SK-N-SH (cell line): Measurements from ENCODE around the gene TBC1D16. TPM values are rescaled to one million over a fixed set of nuclear protein-coding genes. Genes with fewer than 3 reads are reported as not detected.

Experiments used
- CTCF ChIA-PET: fragments of 300-600, 350-600 bp; formaldehyde crosslinking; extraction: SDS; loops from one replicate; lab custom pipeline; 2021; lab: Yijun Ruan, JAX
- POLR2A ChIA-PET: fragments of 350-600 bp; sonication (Branson Sonifier 250); formaldehyde crosslinking; extraction: SDS; loops from one replicate; lab custom pipeline; 2020; ENCODE audit warnings: antibody characterized with exemption, inconsistent platforms; lab: Yijun Ruan, JAX
- DNase-seq: peaks from one replicate; pipeline ENCODE4 v3.0.0; 2012
- H2AFZ ChIP-seq: fragments of 200-600 bp; sonication (generic); 2 replicates; pipeline ENCODE4 v1.8.1; 2016; ENCODE audit warnings: antibody characterized with exemption, mild to moderate bottlenecking, low read depth
- H3F3A ChIP-seq: fragments of 200-600 bp; sonication (generic); replicated peaks from 2 replicates; pipeline ENCODE3; 2016; ENCODE audit warnings: antibody characterized with exemption, mild to moderate bottlenecking; ENCODE audit not compliant: insufficient read depth
- H3K27ac ChIP-seq, 2 experiments: fragments of 200-500 bp in 1 of 2; fragments of 200-600 bp in 1 of 2; sonication (Bioruptor generic) in 1 of 2; sonication (generic), shearing (Covaris generic) in 1 of 2; 2 replicates each; pipeline versions ENCODE4 v1.5.1 to v1.6.1; 2014 to 2016; ENCODE audit warnings: low read depth in 2 of 2, inconsistent platforms in 1 of 2, low read length in 1 of 2, mild to moderate bottlenecking in 1 of 2, mixed read lengths in 1 of 2
- H3K27me3 ChIP-seq: fragments of 200-600 bp; sonication (generic), shearing (Covaris generic); 2 replicates; pipeline ENCODE4 v1.6.1; 2016; ENCODE audit warnings: mixed run types; ENCODE audit not compliant: insufficient read depth
- H3K36me3 ChIP-seq, 2 experiments: fragments of 200-500 bp in 1 of 2; fragments of 200-600 bp in 1 of 2; sonication (Bioruptor generic) in 1 of 2; sonication (generic) in 1 of 2; replicated peaks in 1 of 2; 2 replicates each; pipeline versions ENCODE3 to v1.5.1; 2014 to 2016; ENCODE audit warnings: low read length in 1 of 2, mild to moderate bottlenecking in 1 of 2; ENCODE audit not compliant: insufficient read depth in 2 of 2, control insufficient read depth in 1 of 2
- H3K4me1 ChIP-seq, 2 experiments: fragments of 200-500 bp in 1 of 2; fragments of 200-600 bp in 1 of 2; sonication (Bioruptor generic) in 1 of 2; sonication (generic), shearing (Covaris generic) in 1 of 2; 2 replicates each; pipeline versions ENCODE4 v1.5.1 to v1.6.1; 2014 to 2016; ENCODE audit warnings: low read depth in 1 of 2, low read length in 1 of 2, mixed run types in 1 of 2; ENCODE audit not compliant: insufficient read depth in 2 of 2, control insufficient read depth in 1 of 2
- H3K4me2 ChIP-seq: fragments of 200-600 bp; sonication (generic), shearing (Covaris generic); 2 replicates; pipeline ENCODE4 v1.6.1; 2017; ENCODE audit warnings: mixed run types
- H3K4me3 ChIP-seq, 2 experiments: fragments of 200-500 bp in 1 of 2; fragments of 200-600 bp in 1 of 2; sonication (Bioruptor generic) in 1 of 2; sonication (generic), shearing (Covaris generic) in 1 of 2; 2 replicates each; pipeline versions ENCODE4 v1.5.1 to v1.8.1; 2014 to 2016; ENCODE audit warnings: low read depth in 2 of 2, inconsistent platforms in 1 of 2, low read length in 1 of 2, mild to moderate bottlenecking in 1 of 2, mixed read lengths in 1 of 2, moderate library complexity in 1 of 2
- H3K79me2 ChIP-seq: fragments of 200-600 bp; sonication (generic); 2 replicates; pipeline ENCODE4 v1.8.1; 2017; ENCODE audit warnings: mild to moderate bottlenecking; ENCODE audit not compliant: insufficient read depth
- H3K9ac ChIP-seq: fragments of 200-600 bp; sonication (generic); 2 replicates; pipeline ENCODE4 v1.6.1; 2017; ENCODE audit warnings: mixed run types
- H3K9me2 ChIP-seq: fragments of 200-600 bp; sonication (generic); 2 replicates; pipeline ENCODE4 v1.6.1; 2017; ENCODE audit warnings: mixed run types
- H3K9me3 ChIP-seq: fragments of 200-600 bp; sonication (generic); 2 replicates; pipeline ENCODE4 v1.6.1; 2017; ENCODE audit warnings: mixed run types, mild to moderate bottlenecking, moderate library complexity
- H4K20me1 ChIP-seq: fragments of 200-600 bp; sonication (generic); 2 replicates; pipeline ENCODE4 v1.6.1; 2017; ENCODE audit warnings: mild to moderate bottlenecking, mixed run types; ENCODE audit not compliant: insufficient read depth
- ELF1 ChIP-seq: IDR thresholded peaks from 2 replicates; pipeline ENCODE4 v1.4.0; 2012
- EP300 ChIP-seq, 2 experiments: IDR thresholded peaks; 2 replicates each; pipeline versions ENCODE4 v1.4.0 to v1.6.1; 2012; ENCODE audit warnings: borderline replicate concordance in 1 of 2, low read depth in 1 of 2, low read length in 1 of 2
- EZH2phosphoT487 ChIP-seq: fragments of 200-600 bp; sonication (generic); IDR thresholded peaks from 2 replicates; pipeline ENCODE4 v1.6.1; 2017; ENCODE audit warnings: low read depth, mixed run types, mild to moderate bottlenecking, antibody characterized with exemption, moderate library complexity, borderline replicate concordance
- FOXJ3 ChIP-seq: sonication (generic); formaldehyde crosslinking; IDR thresholded peaks from 2 replicates; pipeline ENCODE4 v1.5.1; 2020; ENCODE audit warnings: mild to moderate bottlenecking, missing genetic modification reagents
- GABPA ChIP-seq: IDR thresholded peaks from 2 replicates; pipeline ENCODE4 v1.4.0; 2012; ENCODE audit warnings: low read depth, mild to moderate bottlenecking
- MEF2A ChIP-seq: IDR thresholded peaks from 2 replicates; pipeline ENCODE4 v1.4.0; 2012; ENCODE audit warnings: low read depth, borderline replicate concordance
- NRF1 ChIP-seq: IDR thresholded peaks from 2 replicates; pipeline ENCODE4 v1.6.1; 2012; ENCODE audit warnings: low read depth, mild to moderate bottlenecking, low read length
- POLR2AphosphoS5 ChIP-seq: IDR thresholded peaks from 2 replicates; pipeline ENCODE4 v1.6.1; 2012; ENCODE audit warnings: low read depth, low read length
- RAD21 ChIP-seq: IDR thresholded peaks from 2 replicates; pipeline ENCODE4 v1.6.1; 2012; ENCODE audit warnings: mild to moderate bottlenecking, low read length
- RCOR1 ChIP-seq: fragments of 150-350 bp; IDR thresholded peaks from 2 replicates; pipeline ENCODE4 v1.6.1; 2017; ENCODE audit warnings: antibody characterized with exemption, low read length
- RXRA ChIP-seq: IDR thresholded peaks from 2 replicates; pipeline ENCODE4 v1.4.0; 2012; ENCODE audit warnings: low read depth, mild to moderate bottlenecking, borderline replicate concordance
- SIN3A ChIP-seq: IDR thresholded peaks from 2 replicates; pipeline ENCODE4 v1.6.1; 2012; ENCODE audit warnings: low read depth, mild to moderate bottlenecking, low read length, moderate library complexity, borderline replicate concordance
- TAF1 ChIP-seq: IDR thresholded peaks from 2 replicates; pipeline ENCODE4 v1.6.1; 2012; ENCODE audit warnings: low read depth, mild to moderate bottlenecking, low read length, moderate library complexity, borderline replicate concordance
- TCF12 ChIP-seq: IDR thresholded peaks from 2 replicates; pipeline ENCODE4 v1.4.0; 2012
- TEAD4 ChIP-seq: IDR thresholded peaks from 2 replicates; pipeline ENCODE4 v1.4.0; 2012; ENCODE audit warnings: mild to moderate bottlenecking, borderline replicate concordance; ENCODE audit not compliant: insufficient read depth
- WGBS: methylation state at CpG from one replicate; pipeline ENCODE4 v1.1.6; 2017; ENCODE audit warnings: low lambda C conversion rate; 5-methylcytosine and 5-hydroxymethylcytosine counted together
- polyA plus RNA-seq, 3 experiments: library from polyadenylated mRNA; depleted of rRNA; stranded (reverse); fragments of >200 nt; gene quantifications; 2 replicates each; pipeline ENCODE4 v1.2.3, GENCODE V29; 2012
- TF ChIP-seq, protein P1 (sequence below): IDR thresholded peaks from 2 replicates; pipeline ENCODE4 v1.4.0; 2012; ENCODE audit warnings: low read depth, borderline replicate concordance
- TF ChIP-seq, protein P2 (sequence below): IDR thresholded peaks from 2 replicates; pipeline ENCODE4 v1.4.0; 2012; ENCODE audit warnings: low read depth, borderline replicate concordance
- TF ChIP-seq, protein P3 (sequence below): IDR thresholded peaks from 2 replicates; pipeline ENCODE4 v1.6.1; 2012; ENCODE audit warnings: mild to moderate bottlenecking, low read depth, low read length, moderate library complexity
- TF ChIP-seq, protein P4 (sequence below): IDR thresholded peaks from 2 replicates; pipeline ENCODE4 v1.4.0; 2012; ENCODE audit warnings: low read depth
- TF ChIP-seq, protein P5 (sequence below): fragments of 150-350 bp; IDR thresholded peaks from 2 replicates; pipeline ENCODE4 v1.6.1; 2017; ENCODE audit warnings: antibody characterized with exemption, low read length, low read depth, borderline replicate concordance

The TBC1D16 gene
- polyA plus RNA-seq, 1 of the 3 experiments (the other 2 are of a cell fraction), result 14.5 TPM

DNA sequence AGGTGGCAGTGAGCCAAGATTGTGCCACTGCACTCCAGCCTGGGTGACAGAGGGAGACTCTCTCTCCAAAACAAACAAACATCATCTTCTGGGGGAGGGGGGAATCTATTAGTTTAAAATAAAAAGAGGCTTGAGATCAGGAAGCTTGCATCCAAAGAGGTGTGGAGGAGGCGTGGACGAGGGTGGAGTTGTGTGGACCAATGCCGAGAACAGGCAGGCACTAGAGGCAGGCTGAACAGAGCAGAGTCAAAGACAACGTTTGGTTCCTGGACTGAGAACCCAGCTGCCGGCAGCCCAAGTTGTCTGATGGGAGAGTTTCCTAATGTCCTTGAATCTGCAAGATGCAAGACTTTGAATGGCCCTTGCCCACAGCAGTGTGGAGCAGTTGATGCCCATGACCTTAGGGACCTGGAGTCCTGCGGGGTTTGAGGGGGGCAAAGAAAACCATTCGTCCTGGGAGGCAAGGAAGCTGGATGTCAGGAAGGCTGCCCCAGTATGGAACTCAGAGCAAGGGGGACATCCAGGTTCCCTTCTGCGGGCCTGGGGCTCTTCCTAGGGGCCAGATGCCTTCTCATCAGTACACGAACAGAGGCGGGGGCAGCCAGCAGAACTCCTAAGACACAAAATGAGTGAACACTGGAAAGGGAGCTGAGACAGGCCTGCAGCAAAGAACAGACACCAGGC lies 9.2 kb downstream of the TBC1D16 start:
- CTCF ChIA-PET, result interaction anchor here (0.6 to 10.7 kb wide), 8 partner anchors 16 to 1798 kb away, joined by 3 to 72 read pairs (median 4); no protein-coding TSS in a partner anchor

More for the DNA sequence above, 9.2 kb downstream of the TBC1D16 start:
- POLR2A ChIA-PET, result interaction anchor here (1.0 kb wide), 1 partner anchor 8 kb away, joined by 3 read pairs; no protein-coding TSS in a partner anchor
- no peak for DNase-seq
- TF ChIP-seq, protein P1, sequence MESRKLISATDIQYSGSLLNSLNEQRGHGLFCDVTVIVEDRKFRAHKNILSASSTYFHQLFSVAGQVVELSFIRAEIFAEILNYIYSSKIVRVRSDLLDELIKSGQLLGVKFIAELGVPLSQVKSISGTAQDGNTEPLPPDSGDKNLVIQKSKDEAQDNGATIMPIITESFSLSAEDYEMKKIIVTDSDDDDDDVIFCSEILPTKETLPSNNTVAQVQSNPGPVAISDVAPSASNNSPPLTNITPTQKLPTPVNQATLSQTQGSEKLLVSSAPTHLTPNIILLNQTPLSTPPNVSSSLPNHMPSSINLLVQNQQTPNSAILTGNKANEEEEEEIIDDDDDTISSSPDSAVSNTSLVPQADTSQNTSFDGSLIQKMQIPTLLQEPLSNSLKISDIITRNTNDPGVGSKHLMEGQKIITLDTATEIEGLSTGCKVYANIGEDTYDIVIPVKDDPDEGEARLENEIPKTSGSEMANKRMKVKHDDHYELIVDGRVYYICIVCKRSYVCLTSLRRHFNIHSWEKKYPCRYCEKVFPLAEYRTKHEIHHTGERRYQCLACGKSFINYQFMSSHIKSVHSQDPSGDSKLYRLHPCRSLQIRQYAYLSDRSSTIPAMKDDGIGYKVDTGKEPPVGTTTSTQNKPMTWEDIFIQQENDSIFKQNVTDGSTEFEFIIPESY, result no peak
- TF ChIP-seq, protein P2, sequence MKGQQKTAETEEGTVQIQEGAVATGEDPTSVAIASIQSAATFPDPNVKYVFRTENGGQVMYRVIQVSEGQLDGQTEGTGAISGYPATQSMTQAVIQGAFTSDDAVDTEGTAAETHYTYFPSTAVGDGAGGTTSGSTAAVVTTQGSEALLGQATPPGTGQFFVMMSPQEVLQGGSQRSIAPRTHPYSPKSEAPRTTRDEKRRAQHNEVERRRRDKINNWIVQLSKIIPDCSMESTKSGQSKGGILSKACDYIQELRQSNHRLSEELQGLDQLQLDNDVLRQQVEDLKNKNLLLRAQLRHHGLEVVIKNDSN, result no peak
- TF ChIP-seq, protein P3, sequence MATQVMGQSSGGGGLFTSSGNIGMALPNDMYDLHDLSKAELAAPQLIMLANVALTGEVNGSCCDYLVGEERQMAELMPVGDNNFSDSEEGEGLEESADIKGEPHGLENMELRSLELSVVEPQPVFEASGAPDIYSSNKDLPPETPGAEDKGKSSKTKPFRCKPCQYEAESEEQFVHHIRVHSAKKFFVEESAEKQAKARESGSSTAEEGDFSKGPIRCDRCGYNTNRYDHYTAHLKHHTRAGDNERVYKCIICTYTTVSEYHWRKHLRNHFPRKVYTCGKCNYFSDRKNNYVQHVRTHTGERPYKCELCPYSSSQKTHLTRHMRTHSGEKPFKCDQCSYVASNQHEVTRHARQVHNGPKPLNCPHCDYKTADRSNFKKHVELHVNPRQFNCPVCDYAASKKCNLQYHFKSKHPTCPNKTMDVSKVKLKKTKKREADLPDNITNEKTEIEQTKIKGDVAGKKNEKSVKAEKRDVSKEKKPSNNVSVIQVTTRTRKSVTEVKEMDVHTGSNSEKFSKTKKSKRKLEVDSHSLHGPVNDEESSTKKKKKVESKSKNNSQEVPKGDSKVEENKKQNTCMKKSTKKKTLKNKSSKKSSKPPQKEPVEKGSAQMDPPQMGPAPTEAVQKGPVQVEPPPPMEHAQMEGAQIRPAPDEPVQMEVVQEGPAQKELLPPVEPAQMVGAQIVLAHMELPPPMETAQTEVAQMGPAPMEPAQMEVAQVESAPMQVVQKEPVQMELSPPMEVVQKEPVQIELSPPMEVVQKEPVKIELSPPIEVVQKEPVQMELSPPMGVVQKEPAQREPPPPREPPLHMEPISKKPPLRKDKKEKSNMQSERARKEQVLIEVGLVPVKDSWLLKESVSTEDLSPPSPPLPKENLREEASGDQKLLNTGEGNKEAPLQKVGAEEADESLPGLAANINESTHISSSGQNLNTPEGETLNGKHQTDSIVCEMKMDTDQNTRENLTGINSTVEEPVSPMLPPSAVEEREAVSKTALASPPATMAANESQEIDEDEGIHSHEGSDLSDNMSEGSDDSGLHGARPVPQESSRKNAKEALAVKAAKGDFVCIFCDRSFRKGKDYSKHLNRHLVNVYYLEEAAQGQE, result no peak
- TF ChIP-seq EP300 (IDR thresholded peaks at IDR 0.05; ENCODE audit: borderline replicate concordance in 1 of 2, low read depth in 1 of 2, low read length in 1 of 2) (no peak), EZH2phosphoT487 (no peak), RXRA (no peak), TAF1 (no peak), TCF12 (no peak), RCOR1 (no peak), TEAD4 (no peak), MEF2A (no peak), GABPA (no peak), ELF1 (no peak), NRF1 (no peak), POLR2AphosphoS5 (no peak), SIN3A (no peak), FOXJ3 (CRISPR knock-in tag) (no peak), RAD21 (no peak)
- TF ChIP-seq, protein P4, sequence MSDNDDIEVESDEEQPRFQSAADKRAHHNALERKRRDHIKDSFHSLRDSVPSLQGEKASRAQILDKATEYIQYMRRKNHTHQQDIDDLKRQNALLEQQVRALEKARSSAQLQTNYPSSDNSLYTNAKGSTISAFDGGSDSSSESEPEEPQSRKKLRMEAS, result no peak
- TF ChIP-seq, protein P5, sequence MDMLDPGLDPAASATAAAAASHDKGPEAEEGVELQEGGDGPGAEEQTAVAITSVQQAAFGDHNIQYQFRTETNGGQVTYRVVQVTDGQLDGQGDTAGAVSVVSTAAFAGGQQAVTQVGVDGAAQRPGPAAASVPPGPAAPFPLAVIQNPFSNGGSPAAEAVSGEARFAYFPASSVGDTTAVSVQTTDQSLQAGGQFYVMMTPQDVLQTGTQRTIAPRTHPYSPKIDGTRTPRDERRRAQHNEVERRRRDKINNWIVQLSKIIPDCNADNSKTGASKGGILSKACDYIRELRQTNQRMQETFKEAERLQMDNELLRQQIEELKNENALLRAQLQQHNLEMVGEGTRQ, result no peak
- Histone ChIP-seq H3K79me2 (peaks cover 82% of the 10 kb centered on the region), H3K4me2 (no peak overlapping the region), H3K36me3 (no peaks in the 10 kb centered on the region), H3K27me3 (no peaks in the 10 kb centered on the region), H3K9ac (no peak overlapping the region), H3K27ac (no peak overlapping the region), H3F3A (peaks cover 4% of the 10 kb centered on the region), H4K20me1 (peaks cover 59% of the 10 kb centered on the region), H2AFZ (no peak overlapping the region), H3K9me2 (no peaks in the 10 kb centered on the region), H3K4me1 (peaks cover 8 to 12% of the 10 kb centered on the region in 2 experiments; a peak in 2 of 4 replicates), H3K9me3 (no peaks in the 10 kb centered on the region), H3K4me3 (no peak overlapping the region)
- 90% methylated on average over 10 of the region's 10 CpGs for WGBS
